ENCODE results near the gene GGNBP2.

GGNBP2 gene

DNA sequence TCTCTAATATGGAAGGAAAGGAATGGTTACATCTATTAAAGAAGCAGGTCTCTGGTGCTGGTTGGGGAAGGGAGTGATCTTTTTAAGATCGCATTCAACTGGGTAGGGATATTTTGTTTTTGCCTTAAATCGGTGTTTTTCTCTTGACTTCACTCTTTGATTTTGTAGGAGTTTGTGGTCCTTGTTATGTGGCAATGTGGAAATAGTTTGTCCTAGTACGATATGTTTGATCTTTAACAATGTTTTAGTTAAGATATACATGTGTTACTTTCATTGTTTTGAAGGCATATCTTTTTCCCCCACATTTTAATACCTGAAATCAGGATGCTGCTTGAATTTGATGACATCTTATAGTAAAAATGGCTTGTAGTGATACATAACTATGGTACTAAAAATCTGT, 8.7 kb downstream of the GGNBP2 start:
- no peak for TF ChIP-seq ZNF274 (IDR thresholded peaks at IDR 0.05; ENCODE audit: low read depth, low read length)
- no peak overlapping the region for H3K4me3 ChIP-seq (ENCODE audit: low read length)

DNA sequence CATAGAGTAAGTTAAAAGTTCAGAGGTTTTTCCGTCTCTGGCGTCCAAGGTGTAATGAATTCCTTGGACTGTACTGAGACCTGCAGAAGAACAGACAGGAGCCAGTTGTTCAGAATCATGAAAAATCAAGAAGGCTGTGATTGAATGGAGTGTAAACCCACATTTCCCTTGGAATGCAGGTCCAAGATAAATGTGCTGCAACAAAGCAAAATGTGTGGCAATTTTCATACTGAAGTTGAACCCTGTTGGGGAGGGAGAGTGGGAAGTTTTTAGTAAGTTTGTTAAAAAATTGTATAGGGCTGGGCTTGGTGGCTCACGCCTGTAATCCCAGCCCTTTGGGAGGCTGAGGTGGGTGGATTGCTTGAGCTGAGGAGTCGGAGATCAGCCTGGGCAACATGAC, 21.4 kb downstream of the GGNBP2 start:
- H3K4me3 ChIP-seq (ENCODE audit: low read length), result no peak overlapping the region
- no peak for TF ChIP-seq ZNF274 (IDR thresholded peaks at IDR 0.05; ENCODE audit: low read depth, low read length)

DNA sequence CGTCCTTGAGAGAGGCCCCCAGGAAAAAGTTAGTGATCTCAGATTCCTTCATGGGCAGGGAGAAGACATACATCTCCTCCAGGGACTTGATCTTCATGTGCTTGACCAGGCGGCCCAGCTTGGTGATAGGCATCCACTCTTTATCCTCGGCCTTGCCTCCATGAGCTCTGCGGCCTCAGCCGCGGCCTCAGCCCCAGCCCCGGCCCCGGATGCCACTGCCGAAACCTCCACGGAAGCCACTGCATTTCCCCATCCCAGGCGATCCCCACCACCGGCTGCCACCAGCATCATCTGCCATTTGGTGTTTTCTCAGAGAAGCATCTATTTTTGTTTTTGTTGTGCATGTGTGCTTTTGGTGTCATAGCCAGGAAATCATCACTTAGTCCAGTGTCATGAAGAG, 30.3 kb downstream of the GGNBP2 start:
- no peak overlapping the region for H3K4me3 ChIP-seq (ENCODE audit: low read length)
- no peak for TF ChIP-seq ZNF274 (IDR thresholded peaks at IDR 0.05; ENCODE audit: low read depth, low read length)

DNA sequence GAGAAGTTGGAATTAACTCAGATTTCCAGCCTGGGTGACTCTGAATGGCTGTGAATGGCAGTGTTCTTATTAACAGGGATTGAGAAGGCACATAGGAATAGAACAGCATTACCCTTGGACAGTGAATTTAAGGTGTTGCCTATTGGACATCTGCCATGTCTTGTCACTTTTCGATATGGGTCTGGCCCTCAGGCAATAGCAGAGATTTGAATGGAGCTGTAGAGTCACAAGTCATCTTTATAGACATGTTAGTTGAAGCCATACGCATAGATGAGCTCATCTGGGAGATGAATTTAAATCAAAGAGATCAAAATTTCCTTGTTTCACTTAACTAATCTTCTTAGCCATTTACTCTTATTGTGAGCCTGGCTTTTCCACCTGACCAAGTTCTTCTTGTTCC, 32.1 kb downstream of the GGNBP2 start:
- TF ChIP-seq ZNF274 (IDR thresholded peaks at IDR 0.05; ENCODE audit: low read depth, low read length), result no peak
- no peak overlapping the region for H3K4me3 ChIP-seq (ENCODE audit: low read length)

DNA sequence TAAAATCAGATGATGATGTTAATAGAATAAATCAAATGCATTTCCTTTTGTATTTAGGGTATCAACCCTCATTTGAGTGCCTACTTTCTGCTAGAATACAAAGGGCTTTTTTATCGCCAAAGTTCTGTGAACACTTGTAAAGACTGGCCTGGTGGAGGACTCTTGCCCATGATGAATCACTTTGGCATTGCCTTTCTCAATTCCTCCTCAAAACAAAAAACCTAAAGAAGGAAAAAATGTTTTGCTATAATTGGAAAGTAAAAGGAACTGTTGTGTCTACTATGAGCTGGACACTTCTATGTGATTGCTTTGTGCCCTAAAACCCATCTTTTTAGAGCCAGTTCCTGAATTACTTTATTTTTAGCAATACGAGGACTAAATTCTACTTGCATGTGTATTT, 34.0 kb downstream of the GGNBP2 start:
- no peak for TF ChIP-seq ZNF274 (IDR thresholded peaks at IDR 0.05; ENCODE audit: low read depth, low read length)
- H3K4me3 ChIP-seq (ENCODE audit: low read length), result no peak overlapping the region

DNA sequence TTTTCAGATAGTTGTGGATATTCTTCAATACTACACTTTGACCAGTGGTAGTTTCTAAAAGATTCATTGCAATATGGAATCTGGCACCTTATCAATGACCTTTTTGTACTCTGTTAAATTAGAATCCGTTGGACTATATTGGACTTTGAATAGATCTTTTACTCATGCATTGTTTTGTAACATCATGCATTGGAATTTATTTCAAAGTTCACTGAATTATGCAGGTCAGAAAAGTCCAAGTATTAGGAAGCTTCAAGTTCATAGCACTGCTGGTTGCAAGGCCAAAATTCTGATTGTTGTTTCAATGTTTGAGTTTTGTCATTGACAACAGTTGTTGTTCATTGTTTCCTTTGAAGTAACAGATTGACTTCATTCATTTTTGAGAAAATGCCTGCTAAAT, 39.1 kb downstream of the GGNBP2 start:
- TF ChIP-seq ZNF274 (IDR thresholded peaks at IDR 0.05; ENCODE audit: low read depth, low read length), result no peak
- H3K4me3 ChIP-seq (ENCODE audit: low read length), result no peak overlapping the region

DNA sequence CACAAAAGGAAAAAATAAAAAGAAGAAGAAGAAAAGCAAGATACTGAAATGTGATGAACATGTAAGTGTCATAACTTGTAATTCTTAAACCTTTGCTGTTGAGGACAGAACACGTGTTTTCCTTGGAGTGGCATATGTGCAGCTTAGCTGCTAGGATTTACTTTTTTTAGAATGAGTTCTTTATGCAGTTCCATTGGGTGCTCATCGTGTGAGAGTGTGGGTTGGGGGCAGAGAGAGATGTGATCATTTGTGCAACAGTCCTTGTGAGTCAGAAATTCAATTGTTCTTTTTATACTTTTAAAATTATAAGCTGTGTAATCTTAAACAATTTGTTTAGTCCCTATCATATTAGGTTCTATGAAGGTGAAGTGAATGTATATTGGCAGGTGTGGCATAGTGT, 41.4 kb downstream of the GGNBP2 start:
- TF ChIP-seq ZNF274 (IDR thresholded peaks at IDR 0.05; ENCODE audit: low read depth, low read length), result no peak
- H3K4me3 ChIP-seq (ENCODE audit: low read length), result no peak overlapping the region

DNA sequence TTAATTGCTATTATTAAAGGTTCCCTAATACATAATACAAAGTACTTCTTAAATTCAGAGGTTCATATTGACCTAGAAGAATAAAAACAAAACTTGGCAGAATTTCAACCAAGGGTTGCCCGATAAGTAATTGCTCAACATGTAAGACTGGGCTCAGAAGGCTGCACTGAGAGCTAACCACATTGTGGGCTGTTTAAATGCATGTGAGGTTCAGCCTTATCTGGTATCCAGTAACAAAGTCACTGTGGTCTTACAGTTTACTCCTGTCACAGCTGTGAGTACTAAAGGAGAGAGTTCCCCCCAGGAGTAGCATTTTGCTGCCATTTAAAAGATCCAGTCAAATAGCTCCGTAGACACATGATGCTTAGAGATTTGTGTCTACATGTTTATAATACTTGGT, 45.4 kb downstream of the GGNBP2 start:
- no peak for TF ChIP-seq ZNF274 (IDR thresholded peaks at IDR 0.05; ENCODE audit: low read depth, low read length)
- H3K4me3 ChIP-seq (ENCODE audit: low read length), result no peak overlapping the region

DNA sequence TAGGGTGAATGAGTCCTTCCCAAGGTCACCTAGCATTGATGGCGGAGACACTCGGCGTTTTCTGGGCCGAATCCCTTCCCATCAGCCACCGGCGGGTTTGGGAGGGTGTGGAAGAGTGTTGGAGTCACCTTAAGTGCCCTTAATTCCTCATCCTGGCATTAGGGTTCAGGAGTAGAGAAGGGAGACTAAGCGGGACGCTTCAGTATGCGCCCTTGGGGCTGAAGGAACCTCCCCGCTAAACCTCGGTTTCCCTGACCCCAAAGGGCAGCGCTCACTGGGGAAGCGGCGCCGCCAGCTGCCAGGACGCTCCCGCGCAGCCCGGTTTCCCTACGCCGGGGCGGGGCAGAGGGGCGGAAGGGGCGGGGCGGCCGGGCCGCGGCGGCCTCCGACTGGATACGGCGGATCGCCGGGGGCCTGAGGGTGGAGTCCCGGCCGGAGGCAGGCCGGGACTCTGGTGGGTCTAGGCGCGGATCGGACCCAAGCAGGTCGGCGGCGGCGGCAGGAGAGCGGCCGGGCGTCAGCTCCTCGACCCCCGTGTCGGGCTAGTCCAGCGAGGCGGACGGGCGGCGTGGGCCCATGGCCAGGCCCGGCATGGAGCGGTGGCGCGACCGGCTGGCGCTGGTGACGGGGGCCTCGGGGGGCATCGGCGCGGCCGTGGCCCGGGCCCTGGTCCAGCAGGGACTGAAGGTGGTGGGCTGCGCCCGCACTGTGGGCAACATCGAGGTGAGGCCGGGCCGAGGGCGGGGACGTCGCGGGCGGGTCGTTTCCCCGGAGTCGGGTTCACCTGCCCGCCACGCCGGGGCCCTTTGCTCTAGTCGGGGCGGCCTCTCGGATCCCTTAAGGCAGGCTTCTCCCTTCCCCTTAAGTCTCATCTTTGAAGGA, 47.0 kb downstream of the GGNBP2 start, which contains the start of gene DHRS11:
TSS of gene DHRS11 (plus strand) at position 446 of the 882 bp plus-strand sequence. CDS start at position 577, 131 bp downstream.
- no peak for TF ChIP-seq ZNF274 (IDR thresholded peaks at IDR 0.05; ENCODE audit: low read depth, low read length)
- peak within 1 kb of the TSS; percentile 79 for H3K4me3 ChIP-seq (ENCODE audit: low read length)

DNA sequence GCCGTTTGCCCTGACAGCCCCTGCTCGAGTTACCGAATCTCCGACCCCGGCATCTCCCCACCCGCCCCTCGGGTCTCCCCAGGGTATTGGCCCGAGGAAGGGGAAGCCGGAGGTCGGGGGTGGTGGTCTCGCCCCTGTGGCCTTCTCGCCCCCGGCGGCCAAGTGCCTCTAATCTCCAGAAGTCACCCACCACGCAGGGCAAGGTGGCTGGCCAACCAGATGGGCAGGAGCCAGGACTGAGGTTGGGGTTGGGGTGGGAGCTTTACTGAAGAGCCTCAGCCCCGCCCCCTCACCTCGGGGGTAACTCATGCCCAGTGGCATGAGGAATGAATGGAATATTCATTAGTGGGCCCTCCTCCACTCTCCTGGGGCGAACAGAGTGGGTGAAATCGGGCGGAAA, 47.6 kb downstream of the GGNBP2 start:
- no peak for TF ChIP-seq ZNF274 (IDR thresholded peaks at IDR 0.05; ENCODE audit: low read depth, low read length)

DNA sequence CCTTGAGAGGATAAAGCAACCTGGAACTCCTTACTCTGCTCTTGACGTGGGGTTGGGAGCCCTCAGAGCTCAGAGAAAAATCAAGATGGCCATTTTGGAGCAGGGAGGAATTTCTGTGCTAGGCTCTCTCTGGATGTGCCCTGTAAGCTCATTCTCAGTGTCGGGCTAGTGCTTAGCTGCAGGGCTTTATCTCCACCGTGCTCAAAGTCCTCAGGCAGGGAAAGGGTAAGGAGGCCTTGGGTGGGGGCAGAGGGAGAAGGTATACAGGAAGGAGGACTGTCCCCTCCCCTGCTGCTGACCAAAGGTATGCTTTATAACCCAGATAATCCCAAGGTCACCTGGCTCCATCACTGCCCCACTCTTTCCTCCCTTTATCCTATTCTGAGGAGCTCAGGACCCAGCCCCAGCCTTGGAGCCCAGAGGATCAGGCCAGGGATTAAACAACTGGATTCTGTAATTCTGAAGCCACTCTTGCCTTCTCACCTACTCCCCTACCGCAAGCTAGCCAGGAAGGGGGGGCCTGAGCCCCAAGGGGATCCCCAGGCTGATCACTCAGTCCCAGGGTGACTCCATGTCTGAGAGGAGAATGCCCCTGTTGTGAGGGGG, 48.1 kb downstream of the GGNBP2 start:
- TF ChIP-seq ZNF274 (IDR thresholded peaks at IDR 0.05; ENCODE audit: low read depth, low read length), result no peak

More for the DNA sequence above, 47.6 kb downstream of the GGNBP2 start:
- peak overlapping the region; percentile 79 for H3K4me3 ChIP-seq (ENCODE audit: low read length)

DNA sequence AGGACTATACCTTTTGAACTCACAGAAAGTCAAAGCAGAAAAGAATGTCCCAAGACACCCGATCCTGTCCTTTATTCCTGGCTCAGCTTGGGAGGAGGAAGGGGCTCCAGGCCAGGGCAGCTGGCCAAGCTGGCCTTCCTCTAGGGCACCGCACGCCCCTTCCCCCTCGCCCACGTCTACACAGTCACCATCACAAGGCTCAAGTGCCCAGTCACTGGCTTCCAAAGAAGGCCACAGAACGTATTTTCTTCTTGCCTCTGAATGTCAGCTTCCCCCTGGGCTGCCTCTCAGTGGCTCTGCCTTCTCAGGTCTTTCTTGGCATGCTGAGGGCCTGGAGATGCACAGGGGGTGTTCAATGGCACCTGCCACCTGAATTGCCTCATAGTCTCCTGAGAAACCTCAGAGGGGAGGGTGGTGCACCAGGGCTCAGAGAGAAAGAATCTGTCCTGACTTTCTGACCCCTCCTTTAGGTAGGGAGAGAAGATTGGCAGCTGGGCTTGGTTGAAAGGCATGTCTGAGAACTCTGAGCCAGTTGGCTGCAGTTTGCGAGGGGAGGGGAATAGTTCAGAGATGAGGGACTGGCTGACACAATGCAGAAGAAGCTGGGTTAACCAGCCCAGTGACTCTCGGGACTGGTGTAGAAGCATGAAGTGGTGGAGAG, 49.1 kb downstream of the GGNBP2 start:
- no peak overlapping the region for H3K4me3 ChIP-seq (ENCODE audit: low read length)
- TF ChIP-seq ZNF274 (IDR thresholded peaks at IDR 0.05; ENCODE audit: low read depth, low read length), result no peak

More for the DNA sequence above, 48.1 kb downstream of the GGNBP2 start:
- peak overlapping the region; percentile 79; the same call in 1 of the 2 replicates for H3K4me3 ChIP-seq (ENCODE audit: low read length)

DNA sequence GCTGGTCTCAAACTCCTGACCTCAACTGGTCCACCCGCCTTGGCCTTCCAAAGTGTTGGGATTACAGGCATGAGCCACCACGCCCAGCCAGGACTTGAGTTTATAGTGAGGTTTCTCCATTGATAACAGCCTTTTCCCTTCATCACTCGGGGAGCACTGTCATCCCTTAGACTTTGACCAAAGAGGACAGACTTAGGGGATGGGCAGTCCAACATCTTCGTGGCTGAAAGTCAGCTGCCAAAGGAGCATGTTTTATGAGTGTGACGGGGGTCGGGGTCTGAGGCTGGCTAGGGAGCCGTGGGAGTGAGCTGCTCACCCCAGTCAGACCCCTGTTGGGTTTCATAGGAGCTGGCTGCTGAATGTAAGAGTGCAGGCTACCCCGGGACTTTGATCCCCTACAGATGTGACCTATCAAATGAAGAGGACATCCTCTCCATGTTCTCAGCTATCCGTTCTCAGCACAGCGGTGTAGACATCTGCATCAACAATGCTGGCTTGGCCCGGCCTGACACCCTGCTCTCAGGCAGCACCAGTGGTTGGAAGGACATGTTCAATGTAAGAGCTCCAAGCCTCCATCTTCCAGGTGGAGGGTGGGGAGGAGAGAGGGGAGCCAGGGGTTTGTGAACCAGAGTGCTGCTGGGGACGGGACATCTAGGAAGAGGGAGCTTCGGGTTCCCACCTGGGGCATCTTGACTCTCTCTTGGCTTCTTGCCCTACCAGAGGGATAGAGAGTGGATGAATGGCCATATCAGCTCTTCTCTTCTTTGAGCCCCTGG, 50.1 kb downstream of the GGNBP2 start:
- no peak for TF ChIP-seq ZNF274 (IDR thresholded peaks at IDR 0.05; ENCODE audit: low read depth, low read length)
- H3K4me3 ChIP-seq (ENCODE audit: low read length), result no peak overlapping the region

DNA sequence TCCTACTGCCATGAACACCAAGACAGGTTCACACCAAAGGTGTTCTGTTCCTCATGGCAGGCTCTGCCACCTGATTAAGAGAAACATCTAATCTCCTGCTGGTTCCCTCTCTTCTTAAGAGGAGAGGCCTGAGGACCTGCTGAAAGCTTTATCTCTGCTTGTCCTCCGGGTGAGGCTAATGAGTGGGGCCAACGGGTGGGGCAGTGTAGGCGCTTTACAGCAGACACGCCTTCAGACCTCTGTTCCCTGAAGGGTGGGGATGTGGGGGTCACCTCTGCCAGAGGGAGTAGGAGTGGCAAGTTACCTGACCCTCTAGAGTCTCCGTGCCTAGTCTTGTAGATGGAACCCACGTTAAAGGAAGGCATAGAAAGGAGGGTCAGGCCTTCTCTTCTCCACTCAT, 52.5 kb downstream of the GGNBP2 start:
- H3K4me3 ChIP-seq (ENCODE audit: low read length), result no peak overlapping the region
- TF ChIP-seq ZNF274 (IDR thresholded peaks at IDR 0.05; ENCODE audit: low read depth, low read length), result no peak

Measured in GM08714 (cell line).